SHP77 (cell line): ENCODE measurements around the gene TRIO.

Experiments
- DNase-seq, 2 experiments: peaks; one replicate each; lab custom pipeline; 2025; lab: John Stamatoyannopoulos, UW

The TRIO gene

DNA sequence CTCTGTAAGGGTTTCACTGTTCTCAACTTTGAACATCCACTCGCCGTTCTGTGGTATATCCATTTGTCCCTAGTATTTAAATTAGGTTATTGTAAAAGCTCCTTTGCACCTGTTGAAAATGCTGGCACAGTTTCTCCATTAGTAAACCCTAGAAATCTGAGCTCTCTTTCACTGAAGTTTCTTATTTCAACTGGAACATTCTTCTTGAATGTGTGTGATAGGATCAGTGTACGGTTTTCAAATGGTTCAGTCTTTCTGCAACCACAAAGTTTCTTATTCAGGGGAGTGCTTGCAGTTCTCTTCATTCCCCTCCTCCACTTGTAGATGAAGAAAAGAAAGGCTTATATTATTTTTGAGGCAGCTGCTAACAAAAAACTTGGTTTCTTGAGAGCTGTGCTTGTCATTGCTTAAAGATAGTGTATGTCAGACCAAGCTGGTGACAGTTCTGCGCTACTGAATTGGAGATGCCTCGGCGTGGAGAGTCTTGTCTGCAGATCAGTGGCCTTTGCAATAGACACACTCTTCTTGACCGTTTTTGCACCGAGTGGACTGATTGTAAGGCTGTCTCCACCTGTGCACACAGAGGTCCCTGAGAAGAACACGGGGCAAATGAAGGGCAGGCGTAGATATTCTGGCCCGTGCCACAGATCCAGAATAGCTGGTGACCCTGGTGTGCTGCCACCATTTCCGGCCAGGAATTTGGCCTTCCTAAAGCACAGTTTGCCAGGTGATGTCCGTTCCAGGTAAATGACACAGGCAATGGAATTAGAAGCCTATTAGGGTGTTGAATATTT, 102.2 kb downstream of the TRIO start:
- DNase-seq, result no peak

DNA sequence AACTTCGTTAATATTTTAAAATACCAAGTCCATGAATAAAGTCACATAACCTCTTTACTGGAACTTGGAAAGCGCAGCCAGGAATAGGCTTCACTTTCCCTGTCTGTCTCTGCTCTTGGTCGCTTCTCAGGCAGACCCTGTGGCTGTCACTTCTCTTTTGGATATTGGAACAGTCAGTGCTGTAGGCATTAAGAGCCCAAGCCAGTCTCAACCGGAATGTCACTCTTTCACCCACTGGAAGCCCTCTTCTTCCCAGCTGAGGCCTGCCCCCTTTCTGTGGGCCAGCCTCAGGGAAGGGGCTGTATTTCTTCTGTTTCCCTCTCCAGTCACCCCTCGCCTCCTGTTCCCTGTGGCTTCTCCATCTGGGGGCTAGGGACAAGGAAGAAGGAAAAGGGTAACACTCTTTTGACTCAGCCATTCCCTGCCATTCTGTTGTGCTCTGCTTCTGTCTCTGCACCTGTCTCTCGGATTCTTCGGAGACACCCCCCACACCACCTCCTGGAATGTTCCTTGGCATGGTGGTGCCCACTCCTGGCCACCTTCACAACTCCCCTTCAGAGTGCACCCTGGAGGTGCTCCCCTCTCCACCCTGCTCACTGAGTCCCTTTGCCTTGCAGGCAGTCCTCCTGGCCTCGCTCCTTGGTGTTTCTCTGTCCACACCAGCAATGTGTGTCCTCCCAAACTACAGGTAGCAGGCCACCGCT, 103.4 kb downstream of the TRIO start:
- DNase-seq, result no peak

DNA sequence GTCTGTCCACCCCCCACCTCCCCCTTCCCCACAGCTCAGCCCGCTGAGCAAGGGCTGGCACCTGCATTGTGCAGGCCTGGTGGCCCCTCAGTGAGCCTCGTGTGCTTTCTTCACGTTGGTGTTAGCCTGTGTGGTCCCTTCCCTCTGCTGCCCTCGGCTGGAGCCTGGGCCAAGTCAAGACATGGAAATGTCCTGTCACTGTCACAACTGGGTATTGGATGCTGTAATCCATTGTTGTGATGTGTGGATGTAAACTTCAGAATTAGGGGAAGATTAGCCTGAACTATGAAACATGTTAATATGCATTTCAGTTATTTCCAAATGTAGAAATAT, 103.9 kb downstream of the TRIO start:
- no peak for DNase-seq

DNA sequence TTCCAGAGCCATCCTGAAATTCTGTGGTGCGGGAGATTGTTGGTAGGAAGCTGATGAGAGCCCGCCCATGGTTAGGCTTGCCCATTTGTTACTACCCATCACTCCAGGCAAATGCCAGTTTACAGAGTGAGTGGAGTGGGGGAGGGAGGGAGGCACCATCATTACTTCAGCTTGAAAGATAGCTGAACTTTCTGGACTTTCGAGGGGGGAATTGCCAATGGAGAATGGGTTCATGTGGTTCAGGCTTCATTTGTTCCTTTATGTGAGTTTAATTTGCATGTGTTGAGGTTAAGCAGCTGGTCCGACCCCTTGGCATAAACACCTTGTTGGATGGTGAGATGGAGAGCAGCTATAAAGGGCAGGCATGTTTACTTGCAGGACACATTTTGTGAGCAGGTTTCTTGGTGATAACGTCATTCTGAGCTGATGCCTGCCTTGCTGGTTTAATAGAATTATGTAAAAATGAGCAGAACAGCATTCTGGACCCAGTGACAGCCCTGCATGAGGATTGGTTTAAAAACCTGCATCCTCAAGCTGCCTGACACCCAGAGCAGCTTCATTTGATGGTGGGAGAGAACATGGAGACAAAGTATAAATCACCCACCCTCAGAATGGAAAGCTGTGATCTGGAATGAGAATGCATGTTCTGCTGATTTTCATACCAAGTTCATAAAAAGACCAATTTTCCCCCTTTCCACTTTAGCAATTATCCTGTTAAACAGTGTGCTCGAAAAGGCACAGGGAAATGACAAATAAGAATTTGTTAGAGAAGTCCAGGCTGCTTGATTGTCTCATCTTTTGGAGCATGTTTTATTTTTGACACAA, 106.3 kb downstream of the TRIO start:
- no peak for DNase-seq

DNA sequence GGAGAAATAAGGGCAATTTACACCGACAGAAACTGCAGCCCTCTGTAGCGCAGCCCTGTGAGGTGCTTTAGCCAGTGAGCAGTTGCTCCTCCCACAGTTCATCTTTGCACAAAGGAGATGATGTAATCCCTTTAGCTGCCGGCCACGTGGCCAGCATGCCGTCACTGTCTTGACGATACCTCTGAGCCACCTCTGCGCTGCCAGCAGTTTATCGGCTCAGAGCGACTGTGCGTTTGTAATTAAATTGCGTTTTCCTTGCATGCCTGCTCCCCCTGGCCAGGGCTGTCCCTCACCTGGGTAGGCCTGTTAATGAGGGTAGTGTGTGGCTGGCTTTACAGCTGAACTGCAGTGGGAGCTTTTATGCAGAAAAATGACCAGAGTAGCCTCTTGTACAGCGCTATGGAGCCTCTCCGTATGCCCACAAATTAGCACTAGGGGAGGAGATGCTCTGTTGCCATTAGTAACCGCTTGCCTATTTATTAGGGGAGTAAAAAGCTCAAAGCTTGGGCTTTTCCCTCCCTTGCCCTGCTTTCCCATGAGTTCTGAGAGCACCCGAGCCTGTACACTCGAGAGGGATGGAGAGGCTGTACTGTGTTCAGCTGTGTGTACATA, 107.0 kb downstream of the TRIO start:
- peak; percentile 94 to 97 for DNase-seq

DNA sequence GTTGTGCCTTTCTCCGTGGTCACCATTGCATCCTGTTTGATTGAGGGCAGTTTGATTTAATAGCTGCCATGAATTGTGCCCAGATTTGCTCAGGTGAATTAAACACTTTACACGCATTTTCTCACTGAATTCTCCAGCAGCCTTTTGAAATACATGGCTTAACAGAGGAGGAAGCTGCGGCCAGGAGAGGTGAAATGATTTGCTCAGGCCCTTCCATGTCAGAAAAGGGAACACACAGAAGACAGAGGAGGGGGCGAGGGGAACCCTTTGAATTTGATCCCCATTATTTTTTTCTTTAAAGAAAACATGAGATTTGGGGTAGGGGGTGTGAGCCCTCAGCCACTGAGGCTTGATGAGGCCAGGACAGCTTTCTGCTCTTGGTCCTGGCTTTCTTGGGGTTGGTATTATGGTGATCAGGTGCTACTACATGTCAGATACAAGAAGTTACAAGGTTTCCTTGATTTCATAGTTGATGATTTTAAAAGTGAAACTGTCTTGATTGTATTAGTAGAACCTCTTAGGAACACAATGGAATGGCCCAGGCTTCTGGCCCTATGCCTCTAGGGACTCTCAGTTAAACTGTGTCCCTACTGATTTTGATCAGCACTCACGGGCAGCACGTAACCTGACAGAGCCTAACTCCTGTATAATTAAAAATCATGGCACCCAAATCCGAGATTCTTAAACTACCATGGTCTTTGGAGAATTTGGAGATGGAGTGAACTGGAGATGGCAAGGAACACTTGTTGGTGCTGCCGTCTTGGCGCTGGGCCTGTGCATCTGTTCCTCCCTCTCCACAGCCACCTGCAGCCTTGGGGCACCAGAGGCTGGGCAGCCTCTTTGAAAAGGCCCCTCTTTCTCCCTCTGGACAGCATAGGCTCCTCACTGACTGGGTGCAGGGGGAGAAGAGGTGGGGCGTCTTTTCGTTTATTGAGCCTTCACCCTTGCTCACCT, 107.9 kb downstream of the TRIO start:
- DNase-seq, result no peak

DNA sequence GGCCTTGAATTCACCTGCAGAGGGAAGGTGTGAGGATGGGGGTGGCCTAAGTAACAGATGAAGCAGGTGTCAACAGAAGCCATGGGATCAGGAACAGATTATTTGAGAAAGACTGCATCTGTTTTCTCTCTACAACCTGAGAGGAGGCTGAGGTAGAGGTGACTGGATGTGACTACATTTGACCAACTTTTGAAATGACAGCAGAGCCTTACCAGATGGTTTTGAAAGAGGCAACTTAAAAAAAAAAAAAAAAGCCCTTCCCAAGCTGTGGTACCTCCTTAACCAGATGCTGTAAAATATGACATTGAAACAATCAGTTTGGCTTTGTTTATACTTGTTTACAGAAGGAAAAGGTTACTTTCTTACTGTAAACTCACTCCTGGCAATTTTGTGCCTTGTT, 108.6 kb downstream of the TRIO start:
- DNase-seq, result no peak

DNA sequence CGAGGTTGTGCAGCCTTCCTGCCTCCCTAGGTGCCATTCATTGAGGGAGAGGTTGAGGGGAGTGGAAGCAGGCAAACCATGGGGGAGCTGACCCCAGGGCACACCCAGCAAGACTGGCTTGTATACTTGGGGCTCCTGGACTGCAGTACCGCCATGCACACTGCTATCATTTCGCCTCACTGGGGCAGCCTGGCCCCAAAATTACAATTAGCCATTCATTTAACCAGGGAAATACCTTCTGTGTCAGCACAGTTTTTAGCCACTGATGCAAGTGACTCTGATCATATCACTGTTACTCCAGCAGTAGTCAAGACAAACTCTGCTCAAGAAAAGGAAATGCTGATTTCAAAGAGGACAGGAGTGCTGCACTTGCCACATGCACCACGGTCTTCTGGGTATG, 109.7 kb downstream of the TRIO start:
- no peak for DNase-seq

DNA sequence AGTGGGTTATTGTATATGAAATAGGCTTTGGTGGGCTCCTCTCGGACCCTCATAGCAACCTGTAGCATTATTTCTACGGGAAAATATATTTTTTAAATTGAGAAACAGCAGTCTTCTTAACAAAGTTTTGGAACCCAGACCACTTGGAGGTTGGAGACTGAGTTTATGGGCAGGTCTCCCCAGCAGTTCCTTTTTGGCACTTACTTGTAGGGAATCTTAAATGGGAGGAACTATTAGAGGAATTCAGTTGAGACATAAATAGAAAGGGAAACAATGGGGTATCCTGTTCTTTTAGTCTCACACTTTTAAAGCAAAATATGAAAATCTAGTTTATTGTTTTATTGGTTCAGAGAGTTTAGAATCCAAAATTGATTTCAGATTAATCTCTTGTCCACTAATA, 111.5 kb downstream of the TRIO start:
- DNase-seq, result no peak

DNA sequence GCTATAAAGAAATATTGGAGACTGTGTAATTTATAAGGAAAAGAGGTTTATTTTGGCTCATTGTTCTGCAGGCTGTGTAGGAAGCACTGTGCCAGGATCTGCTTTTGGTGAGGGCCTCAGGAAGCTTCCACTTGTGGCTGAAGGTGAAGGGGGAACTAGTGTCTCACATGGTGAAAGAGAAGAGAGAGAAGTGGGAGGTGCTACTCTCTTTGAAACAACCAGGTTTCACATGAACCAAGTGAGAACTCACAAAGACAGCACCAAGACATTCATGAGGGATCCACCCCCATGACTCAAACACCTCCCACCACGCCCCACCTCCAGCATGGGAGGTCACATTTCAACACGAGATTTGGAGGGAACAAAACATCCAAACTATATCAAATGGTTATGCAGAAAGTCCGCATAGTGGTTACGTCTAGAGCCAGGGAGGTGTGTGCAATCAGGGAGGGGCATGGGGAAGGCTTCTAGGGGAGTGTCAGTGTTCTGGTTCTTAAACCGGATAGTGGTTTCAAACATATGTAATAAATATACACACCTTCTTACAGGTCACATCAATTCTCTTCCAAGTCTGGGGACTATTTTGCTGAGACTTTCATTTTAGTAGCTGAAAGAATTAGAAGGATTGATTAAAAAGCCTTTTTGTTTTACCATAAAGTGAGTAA, 113.0 kb downstream of the TRIO start:
- no peak for DNase-seq

DNA sequence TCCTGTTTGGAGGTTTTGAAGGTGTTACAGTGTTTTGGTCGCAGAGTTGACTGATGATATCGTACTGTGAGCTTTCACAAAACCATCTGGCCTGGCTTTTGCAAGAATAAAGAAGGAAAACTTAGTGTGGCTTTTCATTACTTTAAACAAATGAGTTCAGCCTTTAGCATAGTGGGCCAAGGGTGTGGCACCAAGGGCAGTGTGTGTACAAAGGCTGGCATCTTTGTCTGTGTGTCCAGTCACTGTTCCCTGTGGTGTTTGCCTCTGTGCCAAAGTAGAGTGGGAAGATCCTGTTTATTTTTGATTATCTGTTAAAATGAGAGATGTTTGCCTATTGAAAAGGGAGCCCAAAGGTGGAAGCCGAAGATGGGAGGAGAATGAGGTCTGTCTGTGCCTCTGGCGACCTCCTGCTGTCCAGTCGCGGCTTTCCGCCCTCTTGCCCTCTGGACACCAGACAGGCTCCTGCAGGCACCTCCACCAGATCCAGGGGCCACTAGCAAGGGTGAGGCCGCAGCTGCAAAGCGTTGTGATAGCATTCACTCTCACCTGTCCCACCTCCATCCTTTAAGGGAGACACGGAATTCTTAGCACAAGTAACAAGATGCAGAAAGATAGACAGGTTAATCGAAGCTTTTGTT, 113.7 kb downstream of the TRIO start:
- no peak for DNase-seq

DNA sequence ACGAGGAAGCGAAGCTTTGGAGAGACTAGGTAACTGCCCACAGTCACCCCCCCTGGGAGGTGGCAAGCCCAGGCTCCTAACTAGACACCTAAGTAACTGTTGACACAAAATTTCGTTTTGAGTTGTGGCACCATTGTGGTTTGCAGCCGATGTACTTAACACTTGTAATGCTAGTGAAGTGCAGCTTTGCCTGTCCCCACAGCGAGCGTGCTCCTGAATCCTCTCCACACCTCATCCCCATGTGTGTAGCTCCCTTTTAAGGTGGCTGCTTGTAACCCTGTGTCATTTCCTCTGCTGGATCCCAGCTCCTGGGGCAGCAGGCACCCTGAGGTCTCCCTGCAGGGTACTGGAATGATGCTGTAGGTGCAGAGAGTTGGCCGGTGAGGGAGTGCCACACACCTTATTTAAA, 114.9 kb downstream of the TRIO start:
- no peak for DNase-seq

DNA sequence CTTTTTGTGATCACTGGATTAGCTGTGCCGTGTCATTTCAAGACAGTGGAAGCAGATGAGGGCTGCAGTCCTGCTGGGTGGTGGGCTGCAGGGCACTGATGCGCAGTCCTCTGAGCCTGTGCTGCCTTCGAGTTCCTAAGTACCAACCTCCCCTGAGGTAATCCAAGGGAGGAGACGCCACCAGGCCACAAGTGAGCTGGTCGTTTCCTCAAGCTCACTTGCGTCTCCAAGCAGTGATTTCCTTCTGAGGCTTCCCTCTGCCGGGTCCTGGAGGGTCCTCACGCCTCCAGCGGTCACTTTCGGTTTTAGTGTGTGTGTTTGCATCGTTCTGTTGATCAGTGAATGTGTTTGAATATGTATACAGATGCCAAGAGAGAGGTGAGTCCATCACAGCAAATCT, 115.7 kb downstream of the TRIO start:
- DNase-seq, result no peak

DNA sequence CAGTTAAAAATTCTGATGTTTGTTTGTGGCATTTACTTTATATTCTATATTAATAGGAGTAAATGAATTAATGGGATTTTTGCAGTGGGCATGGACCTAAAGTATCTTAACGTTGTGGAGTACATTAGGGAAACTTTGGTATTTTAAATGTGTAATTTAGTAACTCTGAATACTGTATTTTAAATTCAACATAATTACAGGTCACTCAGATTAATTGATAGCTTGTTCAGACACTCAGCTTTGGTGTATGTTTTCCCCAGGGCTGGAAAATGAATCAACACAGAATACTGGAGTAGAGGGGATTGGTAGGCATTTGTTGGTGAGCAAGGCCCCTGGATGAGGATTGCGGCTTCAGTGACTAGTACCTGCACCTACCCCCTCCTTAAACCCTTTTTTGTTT, 117.5 kb downstream of the TRIO start:
- no peak for DNase-seq

DNA sequence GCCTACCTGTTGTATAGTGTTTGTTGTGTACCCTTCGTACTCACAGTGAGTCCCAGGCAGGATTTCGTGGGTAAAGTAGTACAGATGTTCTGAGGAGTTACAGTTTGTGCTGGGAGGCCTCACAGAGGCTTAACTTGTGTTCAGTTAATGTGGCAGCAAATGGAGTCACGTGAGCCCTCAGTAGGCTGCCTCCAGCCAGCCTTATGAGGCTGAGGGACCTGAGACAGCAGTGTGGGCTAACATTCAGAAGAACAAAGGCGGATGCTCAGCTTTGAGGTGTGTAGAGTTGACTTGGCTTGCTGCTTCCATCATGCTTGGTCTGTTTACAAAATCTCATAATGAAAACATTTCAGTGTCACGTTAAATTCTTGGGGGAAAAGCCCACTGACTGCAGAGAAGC, 118.1 kb downstream of the TRIO start:
- no peak for DNase-seq

DNA sequence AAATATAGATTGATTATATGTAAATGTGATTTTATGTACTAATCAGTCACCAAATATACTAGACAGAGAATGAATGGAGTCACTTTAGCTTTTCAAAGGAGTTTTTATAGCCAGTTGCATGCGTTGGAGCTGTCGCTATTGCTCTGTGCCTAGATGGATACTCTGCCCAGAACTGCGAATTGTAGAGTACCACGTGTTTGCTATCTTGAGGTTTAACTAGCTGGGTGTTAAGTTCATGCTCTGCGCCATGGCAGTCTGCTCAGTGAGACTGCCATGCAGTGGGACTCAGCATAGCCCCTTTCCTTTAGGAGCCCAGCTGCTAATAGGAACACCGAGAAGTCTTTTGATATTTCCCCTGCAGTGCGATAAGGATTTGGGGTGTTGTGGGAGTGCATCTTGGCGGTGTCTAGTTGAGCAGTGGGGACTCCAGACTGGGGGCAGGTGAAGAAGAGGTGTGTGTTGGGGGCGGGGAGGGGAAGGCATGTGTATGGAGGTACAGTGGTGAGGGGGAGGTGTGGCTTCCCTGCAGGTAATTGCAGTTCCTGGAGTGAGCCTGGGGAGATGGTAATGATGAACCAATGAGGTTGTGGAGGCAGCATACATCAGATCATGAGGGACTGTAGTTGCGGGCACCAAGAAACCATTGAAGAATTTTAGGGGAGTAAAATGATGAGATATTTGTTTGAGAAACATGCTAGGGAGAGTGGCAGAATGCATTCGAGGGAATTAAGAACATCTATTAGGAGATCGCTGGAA, 118.9 kb downstream of the TRIO start:
- no peak for DNase-seq

DNA sequence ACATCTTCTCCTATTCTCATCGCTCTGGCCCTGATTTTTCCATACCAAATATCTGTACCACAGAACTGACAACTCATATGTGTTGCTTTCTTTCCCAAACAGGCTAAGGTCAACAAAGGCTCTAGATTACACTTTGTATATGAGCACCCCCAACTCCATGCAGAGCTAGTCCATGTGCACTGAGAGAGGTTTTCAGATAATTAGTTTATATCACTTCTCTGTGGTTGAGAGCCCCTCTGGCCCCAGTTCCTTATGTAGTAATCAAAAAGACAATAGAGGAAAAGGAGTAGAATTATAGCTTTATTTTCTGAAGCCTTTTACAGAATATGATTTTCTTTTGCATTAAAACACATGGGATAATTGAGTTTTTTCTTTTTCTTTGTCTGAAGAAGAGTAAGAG, 120.0 kb downstream of the TRIO start:
- no peak for DNase-seq

DNA sequence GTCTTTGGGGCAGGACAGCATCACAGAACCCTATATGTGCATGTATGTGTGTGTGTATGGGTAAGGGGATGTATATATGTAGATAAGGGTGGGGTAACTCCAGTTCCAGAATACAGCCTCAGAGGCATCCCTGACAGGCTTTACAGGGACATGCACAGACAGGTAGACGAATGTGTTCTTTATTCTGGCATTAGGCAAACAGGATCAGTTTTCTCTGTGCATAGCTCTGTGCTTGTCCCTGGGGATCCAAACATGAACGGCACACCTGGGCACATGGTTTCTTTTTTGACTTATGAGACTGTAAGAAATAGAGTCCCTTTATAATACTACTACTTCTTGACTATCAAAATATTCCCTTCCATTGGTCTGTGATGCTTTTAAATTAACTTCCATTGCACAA, 120.6 kb downstream of the TRIO start:
- DNase-seq, result peak; percentile 27 to 59

DNA sequence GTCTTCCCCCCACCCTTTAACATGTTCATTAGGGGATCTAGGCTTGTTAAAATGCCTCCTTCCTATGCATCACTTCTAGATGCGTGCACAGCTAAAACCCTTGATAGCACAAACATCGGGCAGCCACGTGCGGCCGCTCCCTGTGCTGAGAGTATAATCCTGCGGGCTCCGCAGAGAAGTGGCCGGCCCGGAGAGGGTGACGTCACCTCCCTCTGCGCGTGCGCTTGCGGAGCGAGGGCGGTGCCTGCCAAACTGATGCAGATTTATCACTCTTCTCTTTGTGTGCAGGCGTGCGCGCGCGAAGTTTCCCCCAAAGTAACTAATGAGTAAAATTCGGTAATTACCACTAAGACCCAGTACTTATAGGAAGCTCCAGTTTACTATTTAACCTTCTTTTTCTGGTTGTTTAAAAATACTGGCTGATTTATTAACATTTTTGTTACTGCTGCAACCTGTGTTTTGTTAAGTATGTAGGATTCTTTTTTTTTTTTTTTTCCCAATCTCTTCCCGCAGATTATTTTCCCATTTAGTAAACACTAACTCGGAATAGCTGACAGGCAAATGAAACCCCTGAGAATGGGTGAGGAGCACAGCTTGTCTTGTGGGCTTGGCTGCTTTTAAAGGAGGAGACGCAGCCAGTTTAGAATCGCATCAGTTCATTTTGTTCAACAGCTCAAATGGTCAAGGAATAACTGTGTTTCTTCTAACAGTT, 121.6 kb downstream of the TRIO start:
- peak; percentile 99 for DNase-seq
